Immature natural killer cell (primary cell): ENCODE results near the gene ST6GALNAC4. TPM values are rescaled to one million over a fixed set of nuclear protein-coding genes. Genes with fewer than 3 reads are reported as not detected.

Experiments
- DNase-seq, 3 donors: peaks; one replicate each; pipeline ENCODE4 v3.0.0; 2022; ENCODE audit warnings: mixed read lengths in 1 of 3
- H3K27ac Mint-ChIP-seq, 6 donors: one replicate each; pipeline ENCODE4 v1.8.0; 2020; ENCODE audit warnings: mixed read lengths in 6 of 6, mild to moderate bottlenecking in 5 of 6, inconsistent platforms in 4 of 6, moderate library complexity in 3 of 6
- H3K27me3 Mint-ChIP-seq, 3 donors: one replicate each; pipeline ENCODE4 v1.8.0; 2020 to 2021; ENCODE audit warnings: low read depth in 3 of 3, mild to moderate bottlenecking in 3 of 3, mixed read lengths in 3 of 3, moderate library complexity in 3 of 3, inconsistent platforms in 1 of 3
- H3K36me3 Mint-ChIP-seq, 3 donors: one replicate each; pipeline ENCODE4 v1.8.0; 2020; ENCODE audit warnings: mixed read lengths in 3 of 3, inconsistent platforms in 2 of 3, mild to moderate bottlenecking in 2 of 3
- H3K4me1 Mint-ChIP-seq, 2 donors: one replicate each; pipeline ENCODE4 v1.8.0; 2020; ENCODE audit warnings: inconsistent platforms in 2 of 2, mild to moderate bottlenecking in 2 of 2, mixed read lengths in 2 of 2, moderate library complexity in 1 of 2
- H3K4me3 Mint-ChIP-seq, 5 donors: one replicate each; pipeline ENCODE4 v1.8.0; 2020; ENCODE audit warnings: mild to moderate bottlenecking in 5 of 5, mixed read lengths in 5 of 5, inconsistent platforms in 3 of 5, moderate library complexity in 3 of 5
- H3K9me3 Mint-ChIP-seq, 6 donors: one replicate each; pipeline ENCODE4 v1.8.0; 2020; ENCODE audit warnings: mild to moderate bottlenecking in 6 of 6, mixed read lengths in 6 of 6, inconsistent platforms in 4 of 6, moderate library complexity in 3 of 6
- polyA plus RNA-seq, 3 donors: library from polyadenylated mRNA; unstranded; fragments of 300-500 nt; fragmentation: Illumina TruSeq; gene quantifications; one replicate each; pipeline ENCODE4 v1.2.3, GENCODE V29; 2021

The ST6GALNAC4 gene, protein sequence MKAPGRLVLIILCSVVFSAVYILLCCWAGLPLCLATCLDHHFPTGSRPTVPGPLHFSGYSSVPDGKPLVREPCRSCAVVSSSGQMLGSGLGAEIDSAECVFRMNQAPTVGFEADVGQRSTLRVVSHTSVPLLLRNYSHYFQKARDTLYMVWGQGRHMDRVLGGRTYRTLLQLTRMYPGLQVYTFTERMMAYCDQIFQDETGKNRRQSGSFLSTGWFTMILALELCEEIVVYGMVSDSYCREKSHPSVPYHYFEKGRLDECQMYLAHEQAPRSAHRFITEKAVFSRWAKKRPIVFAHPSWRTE
- 10 to 100 TPM in 1 of 3 donors, 1 to 10 TPM in 2; 8.7 to 20.1 (median 9.1) TPM for polyA plus RNA-seq

- Mint-ChIP-seq H3K4me3 (peak within 1 kb of the TSS; percentile 76 to 82 (median 80)), H3K36me3 (peaks cover 0 to 12% (median 0%) of the 10 kb centered on the region in 3 donors), H3K27me3 (peaks cover 5 to 6% (median 6%) of the 10 kb centered on the region in 3 donors), H3K9me3 (no peaks in the 10 kb centered on the region), H3K27ac (peak within 1 kb of the TSS in 5 of 6 donors; percentile 23 to 81 (median 64)), H3K4me1 (peaks cover 39 to 47% of the 10 kb centered on the region in 2 donors)
- DNase-seq: peak; percentile 91 to 94 (median 94)
Observed at GRCh38 chr9:127916720-127917581, at the start of gene ST6GALNAC4. TSS of gene ST6GALNAC4 (minus strand) at chr9:127917041. CDS start at chr9:127916419, 622 bp downstream.

DNA sequence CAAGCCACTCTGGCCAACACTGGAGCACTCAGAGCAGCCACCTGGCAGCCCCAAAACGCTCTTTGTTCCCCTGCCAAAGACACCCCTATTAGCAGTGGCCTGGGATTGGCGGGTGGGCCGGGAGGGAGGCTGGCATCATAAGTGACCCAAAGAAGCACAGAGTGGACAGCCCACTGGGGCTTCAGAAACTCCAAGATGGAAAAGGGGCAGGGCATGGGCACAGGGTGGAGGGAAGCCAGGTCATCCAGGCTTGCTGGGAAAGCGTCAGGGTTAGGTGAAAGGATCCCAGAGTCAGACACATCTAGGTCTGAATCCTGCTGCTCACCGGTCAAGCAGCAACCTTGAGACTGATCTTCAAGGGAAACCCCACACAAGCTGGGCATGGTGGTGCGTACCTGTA, 49.1 kb upstream of the ST6GALNAC4 start:
- Mint-ChIP-seq H3K9me3 (no peaks in the 10 kb centered on the region), H3K27ac (no peak overlapping the region), H3K36me3 (no peaks in the 10 kb centered on the region), H3K4me3 (no peak overlapping the region), H3K4me1 (peaks cover 12 to 15% of the 10 kb centered on the region in 2 donors), H3K27me3 (peaks cover 0 to 4% (median 2%) of the 10 kb centered on the region in 3 donors)
- DNase-seq: no peak

- no peak overlapping the region for H3K4me3 Mint-ChIP-seq
- H3K4me1 Mint-ChIP-seq: peaks cover 0 to 7% of the 10 kb centered on the region in 2 donors
- H3K9me3 Mint-ChIP-seq: no peaks in the 10 kb centered on the region
- peaks cover 0 to 4% (median 0%) of the 10 kb centered on the region in 3 donors for H3K27me3 Mint-ChIP-seq
- peaks cover 0 to 4% (median 0%) of the 10 kb centered on the region in 3 donors for H3K36me3 Mint-ChIP-seq
- no peak for DNase-seq
- H3K27ac Mint-ChIP-seq: no peak overlapping the region
Observed at GRCh38 chr9:127963359-127964064, 46.7 kb upstream of the ST6GALNAC4 start.

GRCh38 chr9:127963041-127963358, 46.2 kb upstream of the ST6GALNAC4 start:
- Mint-ChIP-seq H3K4me3 (no peak overlapping the region), H3K9me3 (no peaks in the 10 kb centered on the region)

DNA sequence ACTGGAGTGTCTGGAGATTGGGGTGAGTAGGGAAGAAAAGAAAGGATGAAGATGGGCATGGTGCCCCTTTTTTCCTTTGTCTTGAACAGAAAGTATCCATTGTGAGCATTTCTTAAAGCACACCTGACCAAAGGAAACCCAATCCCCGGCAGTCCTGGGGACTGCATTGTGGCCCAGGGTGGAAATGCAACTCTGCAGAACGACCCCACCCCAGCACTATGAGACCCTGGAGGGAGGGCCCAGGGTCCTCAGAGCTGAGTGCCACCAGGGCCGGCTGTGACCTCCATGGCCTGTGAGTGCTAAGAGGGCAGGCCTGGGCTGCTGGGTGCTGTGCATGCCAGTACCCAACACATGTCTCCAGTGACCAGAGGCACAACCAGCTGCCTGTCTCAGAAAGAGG, 45.4 kb upstream of the ST6GALNAC4 start:
- Mint-ChIP-seq H3K4me3 (no peak overlapping the region), H3K27ac (peak overlapping the region in 1 of 6 donors; percentile 35), H3K27me3 (peaks cover 0 to 3% (median 0%) of the 10 kb centered on the region in 3 donors), H3K4me1 (peaks cover 0 to 5% of the 10 kb centered on the region in 2 donors), H3K9me3 (no peaks in the 10 kb centered on the region), H3K36me3 (peaks cover 0 to 4% (median 0%) of the 10 kb centered on the region in 3 donors)
- no peak for DNase-seq

More at GRCh38 chr9:127963041-127963358, 46.2 kb upstream of the ST6GALNAC4 start:
- Mint-ChIP-seq H3K36me3 (peaks cover 0 to 4% (median 0%) of the 10 kb centered on the region in 3 donors), H3K27ac (no peak overlapping the region), H3K27me3 (peaks cover 0 to 3% (median 0%) of the 10 kb centered on the region in 3 donors), H3K4me1 (peaks cover 0 to 7% of the 10 kb centered on the region in 2 donors)
- DNase-seq: no peak

- Mint-ChIP-seq H3K9me3 (no peaks in the 10 kb centered on the region), H3K27me3 (peaks cover 0 to 3% (median 0%) of the 10 kb centered on the region in 3 donors), H3K4me1 (peaks cover 0 to 5% of the 10 kb centered on the region in 2 donors), H3K36me3 (peaks cover 0 to 4% (median 0%) of the 10 kb centered on the region in 3 donors), H3K27ac (no peak overlapping the region), H3K4me3 (no peak overlapping the region)
- DNase-seq: no peak
Observed at GRCh38 chr9:127961613-127962155, 44.8 kb upstream of the ST6GALNAC4 start.

DNA sequence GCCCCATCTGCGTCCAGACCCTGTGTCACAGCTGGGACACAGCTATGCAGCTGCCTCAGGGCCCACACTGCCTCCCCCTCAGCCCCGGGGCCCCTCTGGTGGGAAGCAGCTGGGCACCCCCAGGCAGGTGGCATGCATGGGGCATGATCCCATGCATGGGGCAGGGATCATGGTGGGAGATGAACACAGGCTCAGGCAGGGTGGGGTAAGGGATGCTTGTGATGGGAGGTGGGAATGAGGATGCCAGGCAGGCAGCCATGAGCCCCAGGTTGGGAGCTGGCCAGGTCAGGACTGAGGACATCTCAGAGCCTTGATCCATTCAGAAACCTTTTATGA, 44.3 kb upstream of the ST6GALNAC4 start:
- no peak overlapping the region for H3K27ac Mint-ChIP-seq
- peaks cover 0 to 4% (median 0%) of the 10 kb centered on the region in 3 donors for H3K36me3 Mint-ChIP-seq
- peaks cover 0 to 3% (median 0%) of the 10 kb centered on the region in 3 donors for H3K27me3 Mint-ChIP-seq
- H3K9me3 Mint-ChIP-seq: no peaks in the 10 kb centered on the region
- no peak for DNase-seq
- peaks cover 0 to 5% of the 10 kb centered on the region in 2 donors for H3K4me1 Mint-ChIP-seq
- no peak overlapping the region for H3K4me3 Mint-ChIP-seq

DNA sequence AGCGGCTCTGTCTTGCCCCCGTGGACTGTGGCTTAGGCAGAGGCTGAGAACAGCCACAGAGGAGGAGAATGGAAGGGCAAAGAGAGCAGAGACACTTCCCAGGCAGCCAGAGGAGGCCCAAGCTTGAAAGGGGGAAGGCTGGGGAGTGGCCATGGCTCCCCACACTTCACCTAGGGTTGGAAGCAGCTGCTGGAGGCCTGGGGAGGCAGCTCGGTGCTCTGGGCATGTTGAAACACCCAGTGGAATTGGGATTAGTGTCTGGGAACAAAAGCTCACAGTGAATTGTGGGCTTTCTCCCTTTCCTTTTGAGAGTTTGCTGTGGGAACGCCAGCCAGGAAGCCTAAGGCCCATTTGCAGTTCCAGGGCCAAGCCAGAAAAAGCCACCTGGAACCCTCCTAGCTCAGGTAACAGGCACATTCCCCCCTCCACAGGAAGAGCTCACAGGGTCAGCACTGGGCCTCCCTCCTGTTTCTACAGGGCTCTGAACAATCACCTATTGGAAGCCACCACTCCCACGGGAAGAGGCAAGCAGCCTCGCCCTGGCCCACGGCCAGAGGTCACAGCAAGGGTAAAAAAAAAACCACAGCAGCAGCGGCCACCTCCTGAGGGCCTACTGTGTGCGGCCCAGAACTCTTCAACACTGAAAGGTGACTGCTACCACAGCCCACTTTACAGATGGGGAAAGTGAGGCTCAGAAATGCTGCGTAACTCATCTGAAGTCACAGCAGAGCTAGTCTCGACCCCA, 43.7 kb upstream of the ST6GALNAC4 start:
- peaks cover 5 to 7% of the 10 kb centered on the region in 2 donors for H3K4me1 Mint-ChIP-seq
- DNase-seq: no peak
- H3K27me3 Mint-ChIP-seq: peaks cover 0 to 3% (median 0%) of the 10 kb centered on the region in 3 donors
- H3K27ac Mint-ChIP-seq: peak overlapping the region in 2 of 6 donors; percentile 12 to 67
- no peaks in the 10 kb centered on the region for H3K9me3 Mint-ChIP-seq
- peaks cover 0 to 4% (median 0%) of the 10 kb centered on the region in 3 donors for H3K36me3 Mint-ChIP-seq
- H3K4me3 Mint-ChIP-seq: no peak overlapping the region

DNA sequence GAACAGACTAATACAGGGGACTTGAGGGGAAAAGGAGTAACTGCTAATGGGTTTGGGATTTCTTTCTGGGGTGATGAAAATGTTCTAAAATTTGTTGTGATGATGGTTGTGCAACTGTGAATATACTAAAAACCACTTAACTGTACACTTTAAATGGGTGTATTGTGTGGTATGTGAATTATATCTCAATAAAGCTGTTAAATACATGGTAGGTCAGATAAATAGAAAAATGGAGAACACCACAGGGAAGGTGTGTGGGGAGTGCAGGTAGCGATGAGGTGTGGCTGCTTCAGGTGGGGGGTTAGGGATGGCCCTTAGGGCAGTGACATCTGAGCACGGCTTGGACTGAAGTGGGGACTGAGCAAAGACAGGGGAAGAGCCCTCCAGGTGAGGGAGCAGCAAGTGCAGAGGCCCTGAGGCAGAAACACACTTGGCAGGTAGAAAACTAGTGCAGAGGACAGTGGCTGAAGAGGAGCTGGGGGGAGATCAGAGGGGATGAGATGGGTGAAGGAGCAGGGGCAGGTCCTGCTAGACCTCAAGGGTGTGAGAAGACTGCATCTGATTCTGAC, 43.1 kb upstream of the ST6GALNAC4 start:
- Mint-ChIP-seq H3K4me3 (no peak overlapping the region), H3K9me3 (no peaks in the 10 kb centered on the region), H3K27ac (peak overlapping the region in 2 of 6 donors; percentile 17 to 67), H3K36me3 (peaks cover 0 to 4% (median 0%) of the 10 kb centered on the region in 3 donors), H3K27me3 (peaks cover 0 to 3% (median 0%) of the 10 kb centered on the region in 3 donors), H3K4me1 (peaks cover 9 to 10% of the 10 kb centered on the region in 2 donors)
- no peak for DNase-seq

DNA sequence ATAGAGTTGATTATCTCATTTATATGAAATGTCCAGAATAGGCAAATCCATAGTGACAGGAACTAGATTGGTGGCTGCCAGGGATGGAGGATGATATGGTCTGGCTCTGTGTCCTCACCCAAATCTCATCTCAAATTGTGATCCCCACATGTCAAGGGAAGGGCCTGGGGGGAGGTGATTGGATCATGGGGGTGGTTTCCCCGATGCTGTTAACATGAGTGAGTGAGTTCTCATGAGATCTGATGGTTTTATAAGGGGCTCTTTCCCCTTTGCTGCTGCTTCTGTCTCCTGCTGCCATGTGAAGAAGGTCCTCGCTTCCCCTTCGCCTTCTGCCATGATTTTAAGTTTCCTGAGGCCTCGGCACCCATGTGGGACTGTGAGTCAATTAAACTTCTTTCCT, 42.6 kb upstream of the ST6GALNAC4 start:
- Mint-ChIP-seq H3K4me3 (no peak overlapping the region), H3K36me3 (peaks cover 0 to 4% (median 0%) of the 10 kb centered on the region in 3 donors), H3K4me1 (peaks cover 9 to 10% of the 10 kb centered on the region in 2 donors), H3K27ac (no peak overlapping the region), H3K9me3 (no peaks in the 10 kb centered on the region), H3K27me3 (peaks cover 0 to 2% (median 0%) of the 10 kb centered on the region in 3 donors)
- no peak for DNase-seq

- Mint-ChIP-seq H3K36me3 (peaks cover 0 to 4% (median 0%) of the 10 kb centered on the region in 3 donors), H3K27ac (peak overlapping the region in 1 of 6 donors; percentile 33), H3K9me3 (no peaks in the 10 kb centered on the region), H3K4me1 (peaks cover 9 to 10% of the 10 kb centered on the region in 2 donors), H3K4me3 (no peak overlapping the region), H3K27me3 (peaks cover 0 to 2% (median 0%) of the 10 kb centered on the region in 3 donors)
- no peak for DNase-seq
Observed at GRCh38 chr9:127958728-127959127, 41.9 kb upstream of the ST6GALNAC4 start.

GRCh38 chr9:127955294-127956015, 38.6 kb upstream of the ST6GALNAC4 start:
- Mint-ChIP-seq H3K9me3 (no peaks in the 10 kb centered on the region), H3K27ac (peak overlapping the region in 1 of 6 donors; percentile 29), H3K27me3 (no peaks in the 10 kb centered on the region), H3K4me3 (no peak overlapping the region), H3K36me3 (peaks cover 0 to 4% (median 0%) of the 10 kb centered on the region in 3 donors), H3K4me1 (peaks cover 9 to 10% of the 10 kb centered on the region in 2 donors)
- DNase-seq: peak in 1 of 3 donors; percentile 39
